C4-2B (cell line): ENCODE measurements around the gene VASH2.

Experiments
- CTCF ChIP-seq: fragments of 450-650 bp; conservative IDR thresholded peaks from 2 replicates; pipeline ENCODE4 v1.5.1; 2017; ENCODE audit warnings: mild to moderate bottlenecking
- ZFX ChIP-seq: fragments of 450-650 bp; IDR thresholded peaks from 2 replicates; pipeline ENCODE4 v1.6.1; 2017

DNA sequence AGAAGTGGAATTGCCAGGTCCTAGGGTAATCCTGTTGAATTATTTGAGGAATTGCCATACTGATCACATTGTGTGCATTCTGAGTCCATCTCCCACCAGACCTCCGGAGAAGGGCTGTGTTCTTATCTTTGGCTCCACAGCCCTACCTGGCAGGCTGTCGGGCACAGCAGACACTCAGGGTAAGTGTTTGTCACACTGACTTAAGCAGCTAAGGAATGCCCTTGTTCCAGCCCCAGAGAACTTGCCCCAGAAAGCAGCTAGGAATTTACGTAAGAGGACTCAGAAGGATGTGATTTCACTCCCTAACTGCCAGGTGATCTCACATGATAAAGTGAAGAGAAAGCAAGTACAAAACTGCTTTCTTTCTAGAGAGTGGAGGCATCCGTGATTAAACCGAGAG is 21.0 kb downstream of the VASH2 start:
- no peak for TF ChIP-seq CTCF
- no peak for TF ChIP-seq ZFX
